ENCODE results near the gene PAK5.

The PAK5 gene

GRCh38 chr20:9514072-9514460 lies 324.8 kb downstream of the PAK5 start:
- Mint-ChIP-seq H3K27me3 (peaks cover 65% of the 10 kb centered on the region), H3K4me1 (no peaks in the 10 kb centered on the region), H3K27ac (no peak overlapping the region), H3K9me3 (no peaks in the 10 kb centered on the region), H3K36me3 (no peaks in the 10 kb centered on the region), H3K4me3 (no peak overlapping the region)
- DNase-seq = no peak
- CTCF ChIA-PET = no interaction called here

- no peaks in the 10 kb centered on the region for H3K9me3 Mint-ChIP-seq
- CTCF ChIA-PET = no interaction called here
- DNase-seq = no peak
- H3K27me3 Mint-ChIP-seq = peaks cover 66% of the 10 kb centered on the region
- H3K4me1 Mint-ChIP-seq = no peaks in the 10 kb centered on the region
- no peak overlapping the region for H3K27ac Mint-ChIP-seq
- no peak overlapping the region for H3K4me3 Mint-ChIP-seq
- no peaks in the 10 kb centered on the region for H3K36me3 Mint-ChIP-seq
Measured at GRCh38 chr20:9510911-9511310, 328.0 kb downstream of the PAK5 start.

DNA sequence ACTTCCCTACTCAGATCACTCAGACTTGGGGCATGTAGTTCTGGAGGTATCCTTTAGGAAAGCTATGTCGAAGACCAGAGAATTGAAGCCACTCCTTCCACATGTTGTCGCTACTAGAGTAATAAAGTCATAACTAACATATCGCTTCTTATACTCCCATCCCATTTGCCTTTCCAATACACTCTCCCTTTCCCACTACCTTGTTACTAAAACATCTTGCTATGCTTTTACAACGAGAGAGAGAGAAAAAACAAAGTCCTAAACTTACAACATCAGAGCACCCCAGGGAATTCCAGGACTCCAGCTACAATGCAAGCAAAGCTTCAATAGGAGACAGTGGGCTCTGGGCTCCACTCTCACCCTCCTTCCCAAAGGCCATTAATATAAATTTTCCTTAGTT lies 329.6 kb downstream of the PAK5 start:
- no peaks in the 10 kb centered on the region for H3K9me3 Mint-ChIP-seq

DNA sequence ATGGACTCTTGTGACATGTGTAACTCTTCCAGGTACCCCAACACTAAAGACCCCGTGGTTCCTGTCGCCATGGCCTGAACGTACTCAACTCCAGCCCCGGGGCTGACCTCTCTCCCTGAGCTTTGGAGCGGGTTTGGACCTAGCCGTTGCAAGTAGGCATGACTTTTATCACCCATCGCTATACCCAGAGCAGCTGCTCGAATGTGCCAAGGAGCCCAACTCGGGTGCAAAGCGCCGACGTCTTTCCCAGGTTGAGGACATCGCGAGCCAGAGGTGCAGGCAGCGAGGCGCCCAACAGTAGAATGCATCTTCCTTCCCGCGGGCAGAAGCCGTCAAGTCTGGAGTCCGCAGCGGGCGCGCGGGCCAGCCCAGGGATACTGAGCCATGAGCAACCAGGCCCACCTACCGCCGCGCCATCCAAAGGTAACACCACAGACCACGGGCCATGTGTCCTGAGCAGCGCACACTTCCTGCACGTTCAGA lies 330.1 kb downstream of the PAK5 start:
- H3K4me3 Mint-ChIP-seq = no peak overlapping the region
- CTCF ChIA-PET = no interaction called here
- H3K36me3 Mint-ChIP-seq = no peaks in the 10 kb centered on the region
- H3K4me1 Mint-ChIP-seq = no peaks in the 10 kb centered on the region
- no peak for DNase-seq
- peaks cover 49% of the 10 kb centered on the region for H3K27me3 Mint-ChIP-seq
- H3K9me3 Mint-ChIP-seq = no peaks in the 10 kb centered on the region
- no peak overlapping the region for H3K27ac Mint-ChIP-seq

More for the DNA sequence above, 329.6 kb downstream of the PAK5 start:
- DNase-seq = no peak
- H3K4me1 Mint-ChIP-seq = no peaks in the 10 kb centered on the region
- H3K27ac Mint-ChIP-seq = no peak overlapping the region
- no peak overlapping the region for H3K4me3 Mint-ChIP-seq
- CTCF ChIA-PET = no interaction called here
- H3K36me3 Mint-ChIP-seq = no peaks in the 10 kb centered on the region
- peaks cover 54% of the 10 kb centered on the region for H3K27me3 Mint-ChIP-seq

DNA sequence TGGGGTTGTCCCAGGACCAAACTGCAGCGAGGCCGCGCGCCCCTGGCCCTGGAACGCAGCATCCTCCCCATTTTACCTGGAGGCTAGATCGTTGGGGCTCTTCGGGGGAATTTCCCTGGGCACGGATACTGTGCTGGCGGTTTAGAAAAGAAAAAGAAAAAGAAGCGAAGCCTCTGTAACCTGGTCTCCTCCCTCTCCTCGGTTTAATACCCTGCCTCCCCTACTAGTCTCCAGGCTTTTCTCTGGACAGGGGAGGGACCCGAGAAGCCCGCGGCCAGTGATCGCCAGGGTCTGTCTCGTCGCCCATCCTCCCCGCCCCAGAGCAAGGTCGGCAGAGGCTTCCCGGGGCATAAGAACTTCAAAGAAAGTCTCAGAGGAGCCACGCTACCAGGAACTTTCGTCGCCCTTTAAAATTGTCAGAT lies 330.6 kb downstream of the PAK5 start:
- no peak overlapping the region for H3K4me3 Mint-ChIP-seq
- no peak overlapping the region for H3K27ac Mint-ChIP-seq
- no peak for DNase-seq
- H3K36me3 Mint-ChIP-seq = no peaks in the 10 kb centered on the region
- CTCF ChIA-PET = no interaction called here
- no peaks in the 10 kb centered on the region for H3K4me1 Mint-ChIP-seq
- H3K9me3 Mint-ChIP-seq = no peaks in the 10 kb centered on the region
- peaks cover 48% of the 10 kb centered on the region for H3K27me3 Mint-ChIP-seq

GRCh38 chr20:9507544-9508239 lies 331.2 kb downstream of the PAK5 start:
- DNase-seq = no peak
- Mint-ChIP-seq H3K27ac (no peak overlapping the region), H3K4me3 (no peak overlapping the region), H3K36me3 (no peaks in the 10 kb centered on the region), H3K9me3 (no peaks in the 10 kb centered on the region), H3K27me3 (peaks cover 48% of the 10 kb centered on the region), H3K4me1 (no peaks in the 10 kb centered on the region)
- CTCF ChIA-PET = no interaction called here

GRCh38 chr20:9506964-9507369 lies 331.9 kb downstream of the PAK5 start:
- Mint-ChIP-seq H3K36me3 (no peaks in the 10 kb centered on the region), H3K27me3 (peaks cover 48% of the 10 kb centered on the region), H3K4me3 (no peak overlapping the region), H3K9me3 (no peaks in the 10 kb centered on the region), H3K27ac (no peak overlapping the region), H3K4me1 (no peaks in the 10 kb centered on the region)
- CTCF ChIA-PET = no interaction called here
- DNase-seq = no peak

GRCh38 chr20:9506280-9506821 lies 332.5 kb downstream of the PAK5 start:
- Mint-ChIP-seq H3K36me3 (no peaks in the 10 kb centered on the region), H3K4me3 (no peak overlapping the region), H3K9me3 (no peaks in the 10 kb centered on the region), H3K27me3 (peaks cover 48% of the 10 kb centered on the region), H3K4me1 (no peaks in the 10 kb centered on the region), H3K27ac (no peak overlapping the region)
- CTCF ChIA-PET = no interaction called here
- no peak for DNase-seq

DNA sequence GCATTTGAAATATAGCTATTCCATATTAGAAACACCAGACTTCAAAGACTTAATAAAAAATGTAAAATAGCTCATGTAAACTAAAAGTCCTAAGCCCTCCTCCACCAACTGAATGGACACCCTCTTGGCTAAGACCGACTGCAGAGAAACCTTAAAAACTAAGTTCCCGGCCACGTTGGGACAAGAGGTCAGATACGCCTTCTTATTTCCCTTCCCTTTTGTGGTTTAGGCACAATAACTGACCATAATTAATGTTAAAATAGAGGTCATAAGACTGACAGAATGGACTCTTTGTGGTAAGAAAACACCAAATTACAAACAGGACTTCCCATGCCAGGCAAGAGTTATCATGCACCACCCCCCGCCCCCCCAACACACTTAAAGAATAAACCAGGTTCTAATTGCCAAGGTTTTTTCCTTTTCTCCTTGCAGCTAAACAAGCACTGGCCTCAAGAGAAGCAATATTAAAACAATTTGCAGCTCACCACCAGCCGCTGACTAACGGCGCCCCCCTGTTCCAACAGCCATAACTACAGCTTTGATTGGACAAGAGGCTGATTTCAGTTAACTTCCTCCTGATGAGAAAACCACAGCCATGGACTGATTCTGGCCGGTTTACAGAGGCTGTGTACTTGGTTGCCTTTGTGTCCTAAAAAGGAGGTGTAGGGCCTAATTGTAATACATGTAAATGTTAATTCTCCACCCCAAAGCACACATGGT lies 335.2 kb downstream of the PAK5 start:
- H3K9me3 Mint-ChIP-seq = no peaks in the 10 kb centered on the region
- no peak overlapping the region for H3K27ac Mint-ChIP-seq
- CTCF ChIA-PET = interaction anchor here (1.0 kb wide), 1 partner anchor 95 kb away, joined by 3 read pairs; no protein-coding TSS in a partner anchor
- H3K27me3 Mint-ChIP-seq = peaks cover 33% of the 10 kb centered on the region
- H3K4me3 Mint-ChIP-seq = no peak overlapping the region
- no peak for DNase-seq
- H3K4me1 Mint-ChIP-seq = no peaks in the 10 kb centered on the region
- H3K36me3 Mint-ChIP-seq = no peaks in the 10 kb centered on the region

DNA sequence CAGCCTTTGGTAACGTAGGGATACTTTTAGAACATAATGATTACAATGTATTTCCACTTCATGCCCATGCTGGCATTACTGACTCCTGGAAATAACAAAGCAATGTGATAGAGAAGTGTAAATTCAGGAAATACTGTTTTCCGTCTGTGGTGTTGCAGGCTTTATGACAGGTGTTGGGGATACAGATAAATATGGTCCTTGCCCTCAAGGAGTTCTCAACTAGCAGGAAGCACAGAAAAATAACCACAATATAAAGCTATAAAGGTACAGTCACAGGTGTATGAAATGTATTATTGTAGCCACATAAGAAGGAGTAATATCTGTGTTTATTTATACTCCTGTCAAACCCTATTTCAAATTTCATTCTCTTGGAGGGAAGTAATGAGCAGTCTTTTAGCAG lies 337.4 kb downstream of the PAK5 start:
- no peak overlapping the region for H3K27ac Mint-ChIP-seq
- CTCF ChIA-PET = no interaction called here
- H3K4me1 Mint-ChIP-seq = no peaks in the 10 kb centered on the region
- H3K9me3 Mint-ChIP-seq = peaks cover 2% of the 10 kb centered on the region
- DNase-seq = no peak
- H3K4me3 Mint-ChIP-seq = no peak overlapping the region
- peaks cover 11% of the 10 kb centered on the region for H3K27me3 Mint-ChIP-seq
- no peaks in the 10 kb centered on the region for H3K36me3 Mint-ChIP-seq

DNA sequence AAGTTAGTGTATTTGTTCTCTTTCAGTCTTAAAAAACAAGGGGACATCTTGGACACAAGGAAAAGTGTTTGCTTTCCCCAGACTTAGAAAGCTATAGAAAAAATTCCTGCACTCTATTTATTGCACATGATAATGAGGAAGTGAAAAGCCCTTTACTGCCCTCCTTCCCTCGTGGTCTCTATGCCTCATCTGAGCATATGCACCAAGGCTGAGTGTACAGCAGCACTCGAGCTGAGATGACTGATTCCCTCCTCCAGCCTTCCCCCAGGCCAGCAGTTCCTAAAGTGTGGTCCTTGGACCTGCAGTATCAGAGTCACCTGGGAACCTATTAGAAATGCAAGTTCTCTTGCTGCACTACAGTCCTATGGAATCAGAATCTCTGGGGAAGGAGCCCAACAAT lies 338.8 kb downstream of the PAK5 start:
- Mint-ChIP-seq H3K4me3 (no peak overlapping the region), H3K27ac (no peak overlapping the region), H3K36me3 (no peaks in the 10 kb centered on the region), H3K4me1 (no peaks in the 10 kb centered on the region), H3K9me3 (peaks cover 6% of the 10 kb centered on the region), H3K27me3 (no peaks in the 10 kb centered on the region)
- CTCF ChIA-PET = no interaction called here
- DNase-seq = no peak

DNA sequence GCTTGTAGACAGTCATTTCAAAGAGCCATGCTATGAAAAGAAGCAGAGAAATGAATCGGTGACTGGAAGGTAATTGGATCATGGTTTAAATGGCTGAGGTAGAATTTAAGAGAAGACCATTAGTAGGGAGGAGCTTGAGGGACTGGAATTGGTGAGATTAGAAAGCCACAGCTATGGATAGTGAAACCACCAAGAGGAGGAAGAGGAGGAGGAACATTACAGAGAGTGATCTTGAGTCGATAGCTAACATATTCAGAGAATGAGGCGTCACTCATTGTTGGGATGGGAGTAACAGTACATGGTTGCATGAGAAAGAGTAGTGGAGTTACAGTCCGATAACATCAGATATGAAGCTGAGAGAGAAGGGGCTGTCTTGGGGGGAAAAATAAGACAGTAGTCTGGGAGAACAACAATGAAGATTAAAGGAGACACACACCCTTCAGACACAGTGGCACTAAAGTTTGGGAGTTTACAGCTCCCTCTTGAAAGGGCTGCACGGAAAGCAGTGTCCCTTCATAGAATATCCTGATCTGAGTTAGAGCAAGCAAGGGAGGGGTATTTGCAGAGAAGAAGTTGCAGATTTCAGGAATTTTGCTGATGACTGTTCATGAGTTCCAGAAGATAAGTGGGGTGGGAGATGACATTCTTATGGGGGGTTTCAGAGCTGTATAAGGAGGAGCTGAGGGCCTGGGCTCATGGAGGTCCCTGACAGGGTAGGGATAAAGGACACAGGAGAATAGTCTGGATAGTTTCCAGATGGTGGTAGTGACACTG lies 339.6 kb downstream of the PAK5 start:
- no peak for DNase-seq
- H3K27ac Mint-ChIP-seq = no peak overlapping the region
- CTCF ChIA-PET = no interaction called here
- no peaks in the 10 kb centered on the region for H3K4me1 Mint-ChIP-seq
- H3K4me3 Mint-ChIP-seq = no peak overlapping the region
- H3K36me3 Mint-ChIP-seq = no peaks in the 10 kb centered on the region
- peaks cover 8% of the 10 kb centered on the region for H3K9me3 Mint-ChIP-seq
- H3K27me3 Mint-ChIP-seq = no peaks in the 10 kb centered on the region

- Mint-ChIP-seq H3K9me3 (peaks cover 8% of the 10 kb centered on the region), H3K27ac (no peak overlapping the region), H3K27me3 (no peaks in the 10 kb centered on the region), H3K4me1 (no peaks in the 10 kb centered on the region), H3K4me3 (no peak overlapping the region), H3K36me3 (no peaks in the 10 kb centered on the region)
- CTCF ChIA-PET = no interaction called here
- no peak for DNase-seq
Measured at GRCh38 chr20:9498322-9498721, 340.6 kb downstream of the PAK5 start.

DNA sequence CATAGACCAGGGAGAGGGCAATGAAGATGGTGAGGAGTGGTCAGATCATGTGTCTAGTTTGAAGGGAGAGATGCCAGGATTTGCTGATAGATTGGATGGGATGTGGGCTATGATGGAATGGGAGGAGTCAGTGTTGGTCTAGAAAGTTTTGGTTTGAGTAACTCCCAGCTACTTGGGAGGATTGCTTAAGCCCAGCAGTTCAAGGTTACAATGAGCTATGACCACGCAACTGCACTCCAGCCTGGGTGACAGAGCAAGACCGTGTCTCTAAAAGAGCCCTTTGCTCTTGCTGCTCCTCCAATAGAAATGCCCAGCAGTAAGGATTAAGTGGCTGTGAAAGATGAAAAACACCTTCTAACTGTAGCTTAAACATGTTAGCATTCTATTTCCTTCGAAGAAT lies 342.7 kb downstream of the PAK5 start:
- no peak overlapping the region for H3K27ac Mint-ChIP-seq
- CTCF ChIA-PET = no interaction called here
- H3K9me3 Mint-ChIP-seq = peaks cover 8% of the 10 kb centered on the region
- H3K36me3 Mint-ChIP-seq = no peaks in the 10 kb centered on the region
- H3K4me3 Mint-ChIP-seq = no peak overlapping the region
- no peaks in the 10 kb centered on the region for H3K27me3 Mint-ChIP-seq
- no peak for DNase-seq
- no peaks in the 10 kb centered on the region for H3K4me1 Mint-ChIP-seq
